BE2C (cell line): Measurements from ENCODE around the gene MEGF10.

Experiments
- DNase-seq: peaks from one replicate; pipeline ENCODE4 v3.0.0-alpha.2; 2020
- H3K27me3 ChIP-seq: fragments of 250-450 bp; sonication (Bioruptor Pico); 2 replicates; pipeline ENCODE4 v1.5.1; 2020; ENCODE audit warnings: mild to moderate bottlenecking
- H3K36me3 ChIP-seq: fragments of 250-450 bp; sonication (Bioruptor Pico); 2 replicates; pipeline ENCODE4 v1.5.1; 2020; ENCODE audit warnings: mild to moderate bottlenecking
- H3K4me1 ChIP-seq: fragments of 250-450 bp; sonication (Bioruptor Pico); 2 replicates; pipeline ENCODE4 v1.5.1; 2020
- H3K4me3 ChIP-seq: 2 replicates; pipeline ENCODE4 v1.5.1; 2011; ENCODE audit warnings: low read depth, low read length
- H3K9me3 ChIP-seq: fragments of 250-450 bp; sonication (Bioruptor Pico); 2 replicates; pipeline ENCODE4 v1.5.1; 2020
- TF ChIP-seq, protein P1 (sequence below): IDR thresholded peaks from 2 replicates; pipeline ENCODE4 v1.5.1; 2012; ENCODE audit warnings: mild to moderate bottlenecking, low read depth, low read length

Gene MEGF10

DNA sequence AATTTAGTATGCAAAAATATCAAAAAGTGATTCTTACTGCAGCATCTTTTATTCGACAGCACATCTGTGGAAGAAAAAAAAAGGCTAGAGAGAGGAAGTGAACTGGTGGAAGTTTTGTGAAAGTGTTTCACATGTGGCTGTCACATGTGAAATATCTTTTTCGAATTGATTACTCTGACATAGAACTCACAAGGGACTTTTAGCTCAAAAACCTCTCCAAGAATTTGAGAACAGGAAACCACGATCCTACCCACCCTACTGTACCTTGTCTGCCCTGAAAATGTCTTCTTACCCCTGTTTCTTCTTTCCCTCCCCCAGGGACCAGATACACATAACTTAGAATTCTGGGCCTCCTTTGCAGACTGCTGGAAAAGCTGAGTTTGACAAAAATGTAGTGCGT is 120.4 kb downstream of the MEGF10 start:
- H3K4me1 ChIP-seq: no peaks in the 10 kb centered on the region
- DNase-seq: no peak
- H3K4me3 ChIP-seq: no peak overlapping the region
- TF ChIP-seq, protein P1, sequence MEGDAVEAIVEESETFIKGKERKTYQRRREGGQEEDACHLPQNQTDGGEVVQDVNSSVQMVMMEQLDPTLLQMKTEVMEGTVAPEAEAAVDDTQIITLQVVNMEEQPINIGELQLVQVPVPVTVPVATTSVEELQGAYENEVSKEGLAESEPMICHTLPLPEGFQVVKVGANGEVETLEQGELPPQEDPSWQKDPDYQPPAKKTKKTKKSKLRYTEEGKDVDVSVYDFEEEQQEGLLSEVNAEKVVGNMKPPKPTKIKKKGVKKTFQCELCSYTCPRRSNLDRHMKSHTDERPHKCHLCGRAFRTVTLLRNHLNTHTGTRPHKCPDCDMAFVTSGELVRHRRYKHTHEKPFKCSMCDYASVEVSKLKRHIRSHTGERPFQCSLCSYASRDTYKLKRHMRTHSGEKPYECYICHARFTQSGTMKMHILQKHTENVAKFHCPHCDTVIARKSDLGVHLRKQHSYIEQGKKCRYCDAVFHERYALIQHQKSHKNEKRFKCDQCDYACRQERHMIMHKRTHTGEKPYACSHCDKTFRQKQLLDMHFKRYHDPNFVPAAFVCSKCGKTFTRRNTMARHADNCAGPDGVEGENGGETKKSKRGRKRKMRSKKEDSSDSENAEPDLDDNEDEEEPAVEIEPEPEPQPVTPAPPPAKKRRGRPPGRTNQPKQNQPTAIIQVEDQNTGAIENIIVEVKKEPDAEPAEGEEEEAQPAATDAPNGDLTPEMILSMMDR: no peak
- no peaks in the 10 kb centered on the region for H3K9me3 ChIP-seq
- H3K36me3 ChIP-seq: no peaks in the 10 kb centered on the region
- H3K27me3 ChIP-seq: no peaks in the 10 kb centered on the region; the same call in 1 of the 2 replicates

DNA sequence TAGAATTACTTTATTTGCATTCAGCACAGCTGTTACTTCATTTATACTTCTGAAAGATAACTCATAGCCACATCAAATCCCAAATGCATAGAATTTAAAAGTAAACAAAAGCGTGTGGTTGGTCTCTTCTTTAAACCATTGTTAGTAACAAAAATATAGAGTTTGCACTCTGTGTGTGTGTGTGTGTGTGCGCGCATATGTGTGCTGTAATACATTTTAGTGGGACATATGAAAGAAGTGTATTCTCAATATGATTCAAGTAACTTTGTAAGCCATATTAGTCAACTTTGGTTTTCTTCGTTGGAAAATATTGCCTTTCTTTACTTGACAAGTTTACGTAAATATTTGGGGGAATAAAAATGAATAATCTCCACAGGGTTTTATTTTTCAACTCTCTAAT is 120.8 kb downstream of the MEGF10 start:
- H3K9me3 ChIP-seq: no peaks in the 10 kb centered on the region
- no peak overlapping the region for H3K4me3 ChIP-seq
- H3K27me3 ChIP-seq: no peaks in the 10 kb centered on the region; the same call in 1 of the 2 replicates
- no peaks in the 10 kb centered on the region for H3K4me1 ChIP-seq
- no peak for DNase-seq
- TF ChIP-seq, protein P1: no peak
- no peaks in the 10 kb centered on the region for H3K36me3 ChIP-seq

DNA sequence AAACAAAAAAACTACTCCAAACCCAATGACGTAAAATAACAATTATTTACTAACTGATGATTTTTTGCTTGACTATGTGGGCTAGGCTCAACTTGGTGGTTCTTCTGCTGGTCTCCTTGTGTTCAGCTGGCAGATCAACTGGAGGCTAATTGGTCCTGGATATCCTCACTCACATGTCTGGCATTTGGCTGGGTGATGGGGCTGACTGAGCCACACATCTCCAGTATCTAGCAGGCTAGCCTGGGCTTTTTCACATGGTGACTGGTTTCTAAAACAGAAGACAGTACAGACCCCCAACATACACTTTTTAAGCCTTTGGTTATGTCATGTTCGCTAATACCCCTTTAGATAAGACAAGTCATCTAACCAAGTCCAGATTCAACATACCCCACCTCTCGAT is 122.1 kb downstream of the MEGF10 start:
- H3K4me1 ChIP-seq: no peaks in the 10 kb centered on the region
- peak; percentile 33 for DNase-seq
- no peaks in the 10 kb centered on the region for H3K36me3 ChIP-seq
- TF ChIP-seq, protein P1: no peak
- H3K27me3 ChIP-seq: no peaks in the 10 kb centered on the region; the same call in 1 of the 2 replicates
- H3K4me3 ChIP-seq: no peak overlapping the region
- no peaks in the 10 kb centered on the region for H3K9me3 ChIP-seq

DNA sequence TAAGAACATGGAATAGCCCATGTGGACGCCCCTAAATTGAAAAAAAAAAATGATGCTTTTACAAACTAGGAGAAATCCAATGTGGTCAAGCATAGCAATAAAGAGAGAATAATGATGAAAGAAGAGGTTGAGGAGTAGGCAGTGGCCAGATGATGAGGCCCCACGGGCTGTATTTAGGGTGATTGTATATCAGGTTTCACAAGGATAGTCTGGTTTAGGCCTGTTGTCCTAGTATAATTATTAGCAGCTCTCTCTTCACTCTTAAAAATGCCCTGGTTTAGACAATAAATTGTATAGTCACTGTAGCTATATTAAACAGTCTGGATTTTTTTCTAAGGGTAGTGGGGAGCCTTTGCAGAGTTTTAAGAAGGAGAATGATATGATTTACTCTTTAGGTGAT is 124.4 kb downstream of the MEGF10 start:
- Histone ChIP-seq H3K4me1 (no peaks in the 10 kb centered on the region), H3K36me3 (no peaks in the 10 kb centered on the region), H3K4me3 (no peak overlapping the region), H3K9me3 (no peaks in the 10 kb centered on the region), H3K27me3 (no peaks in the 10 kb centered on the region; the same call in 1 of the 2 replicates)
- TF ChIP-seq, protein P1: no peak
- no peak for DNase-seq

DNA sequence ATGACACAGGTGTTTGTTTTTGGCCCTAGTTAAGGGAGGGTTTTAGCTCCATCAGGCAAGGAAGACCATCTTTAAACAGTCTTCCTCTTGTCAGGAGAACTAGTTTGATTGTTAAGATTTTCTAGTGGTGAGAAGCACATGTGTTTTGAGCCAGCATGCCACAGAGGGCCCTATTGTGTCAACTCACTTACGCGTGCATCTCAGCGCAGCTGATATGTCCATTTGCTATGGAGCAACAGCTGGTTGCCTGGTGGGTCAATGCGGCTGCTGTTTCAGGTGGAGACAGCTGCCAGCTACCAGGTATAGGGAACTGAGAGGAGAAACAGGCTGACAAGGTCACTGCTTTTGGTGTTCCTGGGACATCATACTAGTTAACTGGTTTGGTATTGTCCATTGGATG is 126.3 kb downstream of the MEGF10 start:
- Histone ChIP-seq H3K4me1 (no peaks in the 10 kb centered on the region), H3K9me3 (no peaks in the 10 kb centered on the region), H3K4me3 (no peak overlapping the region), H3K36me3 (no peaks in the 10 kb centered on the region), H3K27me3 (no peaks in the 10 kb centered on the region; the same call in 1 of the 2 replicates)
- TF ChIP-seq, protein P1: no peak
- no peak for DNase-seq

DNA sequence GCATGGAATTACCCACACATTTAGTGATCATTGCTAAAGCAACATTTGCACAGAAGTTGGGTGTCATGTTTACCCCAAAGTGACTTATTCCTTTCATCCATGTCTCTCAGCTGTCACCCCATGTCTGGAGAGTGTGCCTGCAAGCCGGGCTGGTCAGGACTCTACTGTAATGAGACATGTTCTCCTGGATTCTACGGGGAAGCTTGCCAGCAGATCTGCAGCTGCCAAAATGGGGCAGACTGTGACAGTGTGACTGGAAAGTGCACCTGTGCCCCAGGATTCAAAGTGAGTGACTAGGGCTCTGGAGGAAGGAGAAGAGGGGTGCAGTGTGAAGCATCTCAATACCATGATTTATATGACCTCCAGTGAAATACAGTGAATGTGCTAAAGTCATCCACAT is 126.9 kb downstream of the MEGF10 start:
- H3K4me3 ChIP-seq: no peak overlapping the region
- no peaks in the 10 kb centered on the region for H3K9me3 ChIP-seq
- H3K36me3 ChIP-seq: no peaks in the 10 kb centered on the region
- no peaks in the 10 kb centered on the region for H3K4me1 ChIP-seq
- DNase-seq: no peak
- TF ChIP-seq, protein P1: no peak
- H3K27me3 ChIP-seq: no peaks in the 10 kb centered on the region; the same call in 1 of the 2 replicates
